Natural killer cell (primary cell): ENCODE measurements around the gene P4HB. TPM values are rescaled to one million over a fixed set of nuclear protein-coding genes. Genes with fewer than 3 reads are reported as not detected.

Experiments
- ATAC-seq, 3 donors: fragments of 150-1000 bp in 2 of 3; fragments of 200-7000 bp in 1 of 3; cut with Tn5 transposase; 1 replicate in 1 of 3; 2 replicates in 2 of 3; pipeline ENCODE4 v1.10.0; 2021; ENCODE audit warnings: mild to moderate bottlenecking in 2 of 3, moderate library complexity in 2 of 3
- DNase-seq, 2 donors: peaks; one replicate each; pipeline versions ENCODE4 v3.0.0 to v3.0.0-alpha.2; 2013 to 2021; ENCODE audit warnings: mixed read lengths in 1 of 2
- H3K27ac ChIP-seq: one replicate; pipeline ENCODE4 v1.5.1; 2013; ENCODE audit warnings: mild to moderate bottlenecking, low read length
- H3K27me3 ChIP-seq: one replicate; pipeline ENCODE4 v1.6.1; 2013; ENCODE audit warnings: low read length; ENCODE audit not compliant: control insufficient read depth, insufficient read depth
- H3K36me3 ChIP-seq: one replicate; pipeline ENCODE4 v1.6.1; 2013; ENCODE audit warnings: low read length; ENCODE audit not compliant: control insufficient read depth, insufficient read depth
- H3K4me1 ChIP-seq: one replicate; pipeline ENCODE4 v1.6.1; 2013; ENCODE audit warnings: low read length; ENCODE audit not compliant: control insufficient read depth, insufficient read depth
- H3K4me3 ChIP-seq: one replicate; pipeline ENCODE4 v1.5.1; 2013; ENCODE audit warnings: low read length
- H3K9me3 ChIP-seq: one replicate; pipeline ENCODE4 v1.6.1; 2013; ENCODE audit warnings: low read length; ENCODE audit not compliant: control insufficient read depth, insufficient read depth
- H3K27ac Mint-ChIP-seq, 2 donors: one replicate each; pipeline ENCODE4 v1.8.0; 2022; ENCODE audit warnings: mild to moderate bottlenecking in 2 of 2, mixed read lengths in 2 of 2, moderate library complexity in 1 of 2
- H3K27me3 Mint-ChIP-seq, 2 donors: one replicate each; pipeline ENCODE4 v1.8.0; 2022; ENCODE audit warnings: low read depth in 2 of 2, mixed read lengths in 2 of 2
- H3K36me3 Mint-ChIP-seq: one replicate; pipeline ENCODE4 v1.8.0; 2022; ENCODE audit warnings: mixed read lengths
- H3K4me1 Mint-ChIP-seq, 2 donors: one replicate each; pipeline ENCODE4 v1.8.0; 2022; ENCODE audit warnings: mixed read lengths in 2 of 2
- H3K4me3 Mint-ChIP-seq: one replicate; pipeline ENCODE4 v1.8.0; 2022; ENCODE audit warnings: mild to moderate bottlenecking, moderate library complexity, mixed read lengths
- H3K9me3 Mint-ChIP-seq, 2 donors: one replicate each; pipeline ENCODE4 v1.8.0; 2022; ENCODE audit warnings: mixed read lengths in 2 of 2
- WGBS: methylation state at CpG from one replicate; pipeline ENCODE4 v1.1.7; 2013; ENCODE audit warnings: missing lambda C conversion rate; ENCODE audit not compliant: insufficient coverage; 5-methylcytosine and 5-hydroxymethylcytosine counted together
- intact Hi-C: fragments of 100-400 bp; cut with micrococcal nuclease; formaldehyde crosslinking; loops from one replicate; pipeline ENCODE4 v1.14.2; 2022
- total RNA-seq, 4 donors: library from RNA; stranded (reverse); fragments of 120-200 nt in 1 of 4; gene quantifications; one replicate each; pipeline versions ENCODE4 v1.2.3 to v1.2.4, GENCODE V29; 2013 to 2022
- TF ChIP-seq, protein P1 (sequence below): fragments of 200-600 bp; IDR thresholded peaks from one replicate; pipeline ENCODE4 v1.8.0; 2022; ENCODE audit warnings: antibody characterized with exemption

P4HB gene
- total RNA-seq, 3 donors from 2014 or later (not counting 1 experiment from before 2014, with no cell fraction given), result 334 to 468 (median 386) TPM

- peaks cover 0 to 11% of the 10 kb centered on the region in 2 donors for H3K27me3 Mint-ChIP-seq
- peak overlapping the region in 1 of 2 donors; percentile 58 for H3K27ac Mint-ChIP-seq
- no peaks in the 10 kb centered on the region for H3K36me3 Mint-ChIP-seq
- Histone ChIP-seq H3K4me3 (no peak overlapping the region), H3K4me1 (no peaks in the 10 kb centered on the region), H3K27me3 (peaks cover 11% of the 10 kb centered on the region), H3K9me3 (no peaks in the 10 kb centered on the region), H3K36me3 (no peaks in the 10 kb centered on the region), H3K27ac (no peak overlapping the region)
- no peaks in the 10 kb centered on the region for H3K4me1 Mint-ChIP-seq
- DNase-seq (peak in 1 of 2 donors; percentile 38), ATAC-seq (peak in 1 of 3 donors; percentile 32)
- H3K4me3 Mint-ChIP-seq, result no peak overlapping the region
- WGBS, result 80% methylated on average over 20 of the region's 20 CpGs
- intact Hi-C loops, result no loop called here
- no peaks in the 10 kb centered on the region for H3K9me3 Mint-ChIP-seq
- TF ChIP-seq, protein P1, sequence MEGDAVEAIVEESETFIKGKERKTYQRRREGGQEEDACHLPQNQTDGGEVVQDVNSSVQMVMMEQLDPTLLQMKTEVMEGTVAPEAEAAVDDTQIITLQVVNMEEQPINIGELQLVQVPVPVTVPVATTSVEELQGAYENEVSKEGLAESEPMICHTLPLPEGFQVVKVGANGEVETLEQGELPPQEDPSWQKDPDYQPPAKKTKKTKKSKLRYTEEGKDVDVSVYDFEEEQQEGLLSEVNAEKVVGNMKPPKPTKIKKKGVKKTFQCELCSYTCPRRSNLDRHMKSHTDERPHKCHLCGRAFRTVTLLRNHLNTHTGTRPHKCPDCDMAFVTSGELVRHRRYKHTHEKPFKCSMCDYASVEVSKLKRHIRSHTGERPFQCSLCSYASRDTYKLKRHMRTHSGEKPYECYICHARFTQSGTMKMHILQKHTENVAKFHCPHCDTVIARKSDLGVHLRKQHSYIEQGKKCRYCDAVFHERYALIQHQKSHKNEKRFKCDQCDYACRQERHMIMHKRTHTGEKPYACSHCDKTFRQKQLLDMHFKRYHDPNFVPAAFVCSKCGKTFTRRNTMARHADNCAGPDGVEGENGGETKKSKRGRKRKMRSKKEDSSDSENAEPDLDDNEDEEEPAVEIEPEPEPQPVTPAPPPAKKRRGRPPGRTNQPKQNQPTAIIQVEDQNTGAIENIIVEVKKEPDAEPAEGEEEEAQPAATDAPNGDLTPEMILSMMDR, result no peak
Observed at GRCh38 chr17:81808778-81809555, 51.4 kb downstream of the P4HB start.

GRCh38 chr17:81807839-81808238 lies 52.5 kb downstream of the P4HB start:
- H3K4me1 Mint-ChIP-seq, result no peaks in the 10 kb centered on the region
- H3K36me3 ChIP-seq, result no peaks in the 10 kb centered on the region
- H3K27ac ChIP-seq, result no peak overlapping the region
- no peak overlapping the region for H3K4me3 ChIP-seq
- H3K4me3 Mint-ChIP-seq, result no peak overlapping the region
- H3K27me3 ChIP-seq, result peaks cover 17% of the 10 kb centered on the region
- intact Hi-C loops, result no loop called here
- WGBS, result 60% methylated on average over 13 of the region's 13 CpGs
- H3K4me1 ChIP-seq, result no peaks in the 10 kb centered on the region
- H3K9me3 Mint-ChIP-seq, result no peaks in the 10 kb centered on the region
- no peaks in the 10 kb centered on the region for H3K9me3 ChIP-seq
- H3K27ac Mint-ChIP-seq, result no peak overlapping the region
- TF ChIP-seq, protein P1, result no peak
- no peak for ATAC-seq
- peaks cover under 1 to 17% of the 10 kb centered on the region in 2 donors for H3K27me3 Mint-ChIP-seq
- no peak for DNase-seq
- H3K36me3 Mint-ChIP-seq, result no peaks in the 10 kb centered on the region

- intact Hi-C loops, result no loop called here
- H3K9me3 ChIP-seq, result no peaks in the 10 kb centered on the region
- no peaks in the 10 kb centered on the region for H3K36me3 ChIP-seq
- H3K9me3 Mint-ChIP-seq, result no peaks in the 10 kb centered on the region
- no peaks in the 10 kb centered on the region for H3K4me1 ChIP-seq
- H3K36me3 Mint-ChIP-seq, result no peaks in the 10 kb centered on the region
- no peak for DNase-seq
- no peak for ATAC-seq
- WGBS, result 64% methylated on average over 18 of the region's 18 CpGs
- peaks cover 6 to 23% of the 10 kb centered on the region in 2 donors for H3K27me3 Mint-ChIP-seq
- H3K27ac Mint-ChIP-seq, result no peak overlapping the region
- H3K4me3 Mint-ChIP-seq, result no peak overlapping the region
- no peak overlapping the region for H3K4me3 ChIP-seq
- TF ChIP-seq, protein P1, result no peak
- peaks cover 17% of the 10 kb centered on the region for H3K27me3 ChIP-seq
- H3K4me1 Mint-ChIP-seq, result peaks cover 0 to 4% of the 10 kb centered on the region in 2 donors
- no peak overlapping the region for H3K27ac ChIP-seq
Observed at GRCh38 chr17:81807210-81807719, 53.1 kb downstream of the P4HB start.
